K562 (cell line): ENCODE results near the gene HRH4. TPM values are rescaled to one million over a fixed set of nuclear protein-coding genes. Genes with fewer than 3 reads are reported as not detected.

ENCODE experiments used
- ATAC-seq: fragments of 200-7000 bp; cut with Tn5 transposase; 3 replicates; pipeline ENCODE4 v1.9.1; 2020; ENCODE audit warnings: moderate library complexity
- BruUV-seq: library from RNA; stranded (reverse); fragments of 400-500 nt; replicated peaks from 2 replicates; lab custom pipeline; 2021; lab: Mats Ljungman, UMichigan
- CTCF ChIA-PET: fragments of 300-600 bp; formaldehyde crosslinking; extraction: SDS; loops from one replicate; lab custom pipeline; 2021; ENCODE audit warnings: low intra/inter-chr PET ratio; lab: Yijun Ruan, JAX
- POLR2A ChIA-PET: fragments of 300-600, 350-650 bp; sonication (Branson Sonifier 250); formaldehyde crosslinking; extraction: SDS; loops from one replicate; lab custom pipeline; 2021; ENCODE audit warnings: antibody characterized with exemption, inconsistent platforms; lab: Yijun Ruan, JAX
- DNase-seq, 4 experiments: peaks; one replicate each; pipeline versions ENCODE4 v3.0.0 to v3.0.0-alpha.2; 2011 to 2018; ENCODE audit warnings: low spot score in 3 of 4, mixed read lengths in 3 of 4; ENCODE audit errors: extremely low read depth in 1 of 4
- FAIRE-seq: peaks from 2 replicates; lab custom pipeline; 2011; peaks lifted over from hg19 to GRCh38; lab: Jason Lieb, UNC
- H2AFZ ChIP-seq: 2 replicates; pipeline ENCODE4 v1.6.0; 2011; ENCODE audit warnings: low read depth, low read length, control low read depth, inconsistent platforms
- H3K27ac ChIP-seq: fragments of 200-600 bp; 3 replicates; pipeline ENCODE4 v1.8.0; 2011; ENCODE audit warnings: low read depth, mild to moderate bottlenecking, control low read depth, inconsistent platforms, low read length, moderate library complexity, mixed read lengths; ENCODE audit errors: extremely low read depth
- H3K27me3 ChIP-seq, 2 experiments: fragments of 300-600 bp in 1 of 2; 2 replicates in 1 of 2; 3 replicates in 1 of 2; pipeline versions ENCODE4 v1.6.0 to v1.8.0; 2011; ENCODE audit warnings: inconsistent platforms in 2 of 2, low read length in 2 of 2, mild to moderate bottlenecking in 1 of 2, mixed read lengths in 1 of 2, moderate library complexity in 1 of 2; ENCODE audit not compliant: control insufficient read depth in 2 of 2, insufficient read depth in 2 of 2
- H3K36me3 ChIP-seq: fragments of 300-600 bp; 3 replicates; pipeline ENCODE4 v1.8.0; 2011; ENCODE audit warnings: mild to moderate bottlenecking, low read length, inconsistent platforms; ENCODE audit not compliant: control insufficient read depth, insufficient read depth
- H3K4me1 ChIP-seq, 2 experiments: fragments of 200-600 bp in 1 of 2; replicated peaks in 1 of 2; 2 replicates in 1 of 2; 3 replicates in 1 of 2; pipeline versions ENCODE4 v1.5.1 to v1.8.0; 2011; ENCODE audit warnings: inconsistent platforms in 2 of 2, low read length in 2 of 2, mild to moderate bottlenecking in 1 of 2, mixed read lengths in 1 of 2, moderate library complexity in 1 of 2; ENCODE audit not compliant: control insufficient read depth in 2 of 2, insufficient read depth in 2 of 2
- H3K4me2 ChIP-seq: 2 replicates; pipeline ENCODE4 v1.6.1; 2011; ENCODE audit warnings: low read length, control low read depth, inconsistent platforms, mixed read lengths; ENCODE audit not compliant: insufficient read depth
- H3K4me3 ChIP-seq: fragments of 200-600 bp; sonication (generic), shearing (Covaris generic); 2 replicates; pipeline ENCODE4 v1.5.1; 2016; ENCODE audit warnings: control low read depth, inconsistent platforms
- H3K79me2 ChIP-seq: fragments of 200-600 bp; 3 replicates; pipeline ENCODE4 v1.8.0; 2011; ENCODE audit warnings: low read length, inconsistent platforms; ENCODE audit not compliant: control insufficient read depth, insufficient read depth
- H3K9ac ChIP-seq, 2 experiments: 2 replicates each; pipeline versions ENCODE4 v1.6.0 to v1.6.1; 2011; ENCODE audit warnings: low read depth in 2 of 2, low read length in 2 of 2, control low read depth in 1 of 2, inconsistent platforms in 1 of 2, mild to moderate bottlenecking in 1 of 2, mixed read lengths in 1 of 2; ENCODE audit not compliant: insufficient read depth in 1 of 2
- H3K9me1 ChIP-seq: one replicate; pipeline ENCODE4 v1.6.0; 2011; ENCODE audit warnings: inconsistent platforms, mild to moderate bottlenecking, low read length, moderate library complexity; ENCODE audit not compliant: control insufficient read depth, insufficient read depth
- H3K9me3 ChIP-seq: replicated peaks from 2 replicates; pipeline ENCODE4 v1.5.1; 2011; ENCODE audit warnings: low read depth, low read length, inconsistent platforms; ENCODE audit not compliant: control insufficient read depth, insufficient read depth
- H4K20me1 ChIP-seq: replicated peaks from 2 replicates; pipeline ENCODE4 v1.6.1; 2011; ENCODE audit warnings: low read length, inconsistent platforms, mixed read lengths; ENCODE audit not compliant: control insufficient read depth, insufficient read depth
- FOSL1 ChIP-seq: fragments of 200-800 bp; sonication (Bioruptor generic); conservative IDR thresholded peaks from 2 replicates; pipeline ENCODE4 v1.6.1; 2016; ENCODE audit warnings: missing genetic modification characterization, missing compliant biosample characterization
- FOXP1 ChIP-seq: sonication (generic); formaldehyde crosslinking; IDR thresholded peaks from 2 replicates; pipeline ENCODE4 v1.8.0; 2022; ENCODE audit warnings: mild to moderate bottlenecking, missing genetic modification reagents
- HLTF ChIP-seq: fragments of 450-650 bp; IDR thresholded peaks from 2 replicates; pipeline ENCODE4 v1.6.1; 2016
- LCOR ChIP-seq: sonication (generic); formaldehyde crosslinking; IDR thresholded peaks from 2 replicates; pipeline ENCODE4 v1.8.0; 2022; ENCODE audit warnings: mild to moderate bottlenecking, missing genetic modification reagents
- NCOA6 ChIP-seq: fragments of 450-650 bp; IDR thresholded peaks from 2 replicates; pipeline ENCODE4 v1.6.1; 2017; ENCODE audit warnings: mild to moderate bottlenecking
- PRPF4 ChIP-seq: fragments of 200-400 bp; formaldehyde crosslinking; IDR thresholded peaks from one replicate; pipeline ENCODE4 v1.6.1; 2017; ENCODE audit warnings: low read length, low read depth, mild to moderate bottlenecking; ENCODE audit not compliant: insufficient read depth, poor library complexity, severe bottlenecking
- TCF3 ChIP-seq: sonication (generic); formaldehyde crosslinking; IDR thresholded peaks from 2 replicates; pipeline ENCODE4 v1.4.0; 2020; ENCODE audit warnings: mild to moderate bottlenecking, missing genetic modification reagents
- THRAP3 ChIP-seq: fragments of 450-650 bp; IDR thresholded peaks from 2 replicates; pipeline ENCODE4 v1.6.1; 2016; ENCODE audit warnings: mild to moderate bottlenecking, inconsistent platforms, borderline replicate concordance
- ZNF12 ChIP-seq: sonication (generic); formaldehyde crosslinking; IDR thresholded peaks from 2 replicates; pipeline ENCODE4 v1.4.0; 2020; ENCODE audit warnings: mild to moderate bottlenecking, missing genetic modification reagents
- ZNF668 ChIP-seq: fragments of 250-450 bp; sonication (Bioruptor Pico); IDR thresholded peaks from 2 replicates; pipeline ENCODE4 v1.8.0; 2022; ENCODE audit warnings: mild to moderate bottlenecking, inconsistent platforms
- WGBS: fragments of 100-300 bp; shearing (Covaris generic); methylation state at CpG from one replicate; pipeline ENCODE4 v1.1.6; 2016; ENCODE audit warnings: low coverage, mixed read lengths; ENCODE audit not compliant: insufficient coverage; ENCODE audit errors: missing lambda C conversion rate; 5-methylcytosine and 5-hydroxymethylcytosine counted together
- in situ Hi-C: fragments of 300-500 bp; cut with MboI; formaldehyde crosslinking; loops from 4 replicates; pipeline ENCODE4 v1.15.0; 2018; ENCODE audit warnings: inconsistent platforms, mixed read lengths
- intact Hi-C: fragments of 100-400 bp; cut with micrococcal nuclease; formaldehyde crosslinking; loops from 2 replicates; pipeline ENCODE4 v1.14.2; 2022
- polyA plus RNA-seq, 8 experiments: library from polyadenylated mRNA; depleted of rRNA in 4 of 8; stranded (reverse) in 5 of 8; unstranded in 3 of 8; fragments of >200 nt; fragmentation: Nextera tagmentation in 2 of 8; fragmentation: Illumina TruSeq in 1 of 8; extraction: Ambion mirVana in 2 of 8; extraction: Trizol in 1 of 8; gene quantifications; 2 replicates each; pipeline versions ENCODE4 v1.2.1 to v1.2.3, GENCODE V29; 2011 to 2014; ENCODE audit warnings: inconsistent platforms in 1 of 8, missing spikeins in 1 of 8
- total RNA-seq, 7 experiments: library from RNA; depleted of rRNA in 6 of 7; stranded (reverse); fragments of >200 nt in 6 of 7; fragmentation: Illumina TruSeq in 2 of 7; extraction: Trizol in 2 of 7; gene quantifications; 2 replicates each; pipeline versions ENCODE4 v1.2.1 to v1.2.3, GENCODE V29; 2011 to 2021; ENCODE audit warnings: low replicate concordance in 1 of 7
- TF ChIP-seq, protein P1 (sequence below): fragments of 450-650 bp; formaldehyde crosslinking; IDR thresholded peaks from 2 replicates; pipeline ENCODE4 v1.4.0; 2020; ENCODE audit warnings: mild to moderate bottlenecking, mixed read lengths
- TF ChIP-seq, protein P2 (sequence below): fragments of 250-450 bp; sonication (Bioruptor Pico); IDR thresholded peaks from 2 replicates; pipeline ENCODE4 v1.8.0; 2022; ENCODE audit warnings: inconsistent platforms
- TF ChIP-seq, protein P3 (sequence below): sonication (generic); formaldehyde crosslinking; IDR thresholded peaks from 2 replicates; pipeline ENCODE4 v1.8.1; 2023; ENCODE audit warnings: mild to moderate bottlenecking, missing genetic modification reagents

Gene HRH4
- total and polyA plus RNA-seq, 9 of the 15 experiments (the other 6 are each of a cell fraction or from before 2014, with no cell fraction given): not detected

DNA sequence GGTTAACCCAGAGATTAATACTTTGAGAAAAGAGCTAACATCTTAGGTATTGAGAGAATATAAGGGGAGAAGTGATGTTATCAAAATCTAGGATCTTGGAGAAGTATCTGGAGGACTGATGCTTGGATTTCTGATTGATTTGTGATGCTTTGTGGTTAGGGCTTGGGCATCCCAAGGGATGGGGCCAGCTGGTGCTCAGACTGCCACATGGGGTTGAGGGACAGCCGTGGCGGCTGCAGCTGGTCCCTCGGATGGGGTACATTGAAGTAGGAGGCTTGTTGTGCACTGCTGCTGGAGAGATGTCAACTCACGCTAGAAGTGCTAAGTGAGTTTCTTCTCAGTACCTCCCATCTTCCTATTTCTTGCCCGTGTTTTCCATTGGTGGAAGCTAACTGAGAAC is 22.4 kb downstream of the HRH4 start:
- Histone ChIP-seq H3K36me3 (no peaks in the 10 kb centered on the region), H4K20me1 (no peaks in the 10 kb centered on the region), H3K27me3 (peaks cover 0 to 4% of the 10 kb centered on the region in 2 experiments; a peak in 1 of 5 replicates), H3K79me2 (no peaks in the 10 kb centered on the region), H3K9me3 (no peaks in the 10 kb centered on the region), H3K27ac (no peak overlapping the region), H3K4me2 (no peak overlapping the region), H3K9ac (no peak overlapping the region), H3K4me1 (no peaks in the 10 kb centered on the region), H2AFZ (no peak overlapping the region), H3K4me3 (no peak overlapping the region), H3K9me1 (no peaks in the 10 kb centered on the region)
- 0% methylated on average over 5 of the region's 5 CpGs for WGBS
- no peak for DNase-seq
- TF ChIP-seq LCOR (CRISPR knock-in tag) (no peak), NCOA6 (no peak), FOXP1 (no peak), TCF3 (no peak), ZNF12 (CRISPR knock-in tag) (no peak), HLTF (no peak), PRPF4 (no peak), FOSL1 (tag) (no peak), ZNF668 (CRISPR knock-in tag) (no peak), THRAP3 (no peak)
- TF ChIP-seq, protein P1, sequence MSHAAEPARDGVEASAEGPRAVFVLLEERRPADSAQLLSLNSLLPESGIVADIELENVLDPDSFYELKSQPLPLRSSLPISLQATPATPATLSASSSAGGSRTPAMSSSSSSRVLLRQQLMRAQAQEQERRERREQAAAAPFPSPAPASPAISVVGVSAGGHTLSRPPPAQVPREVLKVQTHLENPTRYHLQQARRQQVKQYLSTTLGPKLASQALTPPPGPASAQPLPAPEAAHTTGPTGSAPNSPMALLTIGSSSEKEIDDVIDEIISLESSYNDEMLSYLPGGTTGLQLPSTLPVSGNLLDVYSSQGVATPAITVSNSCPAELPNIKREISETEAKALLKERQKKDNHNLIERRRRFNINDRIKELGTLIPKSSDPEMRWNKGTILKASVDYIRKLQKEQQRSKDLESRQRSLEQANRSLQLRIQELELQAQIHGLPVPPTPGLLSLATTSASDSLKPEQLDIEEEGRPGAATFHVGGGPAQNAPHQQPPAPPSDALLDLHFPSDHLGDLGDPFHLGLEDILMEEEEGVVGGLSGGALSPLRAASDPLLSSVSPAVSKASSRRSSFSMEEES (CRISPR knock-in tag): no peak
- TF ChIP-seq, protein P2, sequence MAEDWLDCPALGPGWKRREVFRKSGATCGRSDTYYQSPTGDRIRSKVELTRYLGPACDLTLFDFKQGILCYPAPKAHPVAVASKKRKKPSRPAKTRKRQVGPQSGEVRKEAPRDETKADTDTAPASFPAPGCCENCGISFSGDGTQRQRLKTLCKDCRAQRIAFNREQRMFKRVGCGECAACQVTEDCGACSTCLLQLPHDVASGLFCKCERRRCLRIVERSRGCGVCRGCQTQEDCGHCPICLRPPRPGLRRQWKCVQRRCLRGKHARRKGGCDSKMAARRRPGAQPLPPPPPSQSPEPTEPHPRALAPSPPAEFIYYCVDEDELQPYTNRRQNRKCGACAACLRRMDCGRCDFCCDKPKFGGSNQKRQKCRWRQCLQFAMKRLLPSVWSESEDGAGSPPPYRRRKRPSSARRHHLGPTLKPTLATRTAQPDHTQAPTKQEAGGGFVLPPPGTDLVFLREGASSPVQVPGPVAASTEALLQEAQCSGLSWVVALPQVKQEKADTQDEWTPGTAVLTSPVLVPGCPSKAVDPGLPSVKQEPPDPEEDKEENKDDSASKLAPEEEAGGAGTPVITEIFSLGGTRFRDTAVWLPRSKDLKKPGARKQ (CRISPR knock-in tag): no peak
- TF ChIP-seq, protein P3, sequence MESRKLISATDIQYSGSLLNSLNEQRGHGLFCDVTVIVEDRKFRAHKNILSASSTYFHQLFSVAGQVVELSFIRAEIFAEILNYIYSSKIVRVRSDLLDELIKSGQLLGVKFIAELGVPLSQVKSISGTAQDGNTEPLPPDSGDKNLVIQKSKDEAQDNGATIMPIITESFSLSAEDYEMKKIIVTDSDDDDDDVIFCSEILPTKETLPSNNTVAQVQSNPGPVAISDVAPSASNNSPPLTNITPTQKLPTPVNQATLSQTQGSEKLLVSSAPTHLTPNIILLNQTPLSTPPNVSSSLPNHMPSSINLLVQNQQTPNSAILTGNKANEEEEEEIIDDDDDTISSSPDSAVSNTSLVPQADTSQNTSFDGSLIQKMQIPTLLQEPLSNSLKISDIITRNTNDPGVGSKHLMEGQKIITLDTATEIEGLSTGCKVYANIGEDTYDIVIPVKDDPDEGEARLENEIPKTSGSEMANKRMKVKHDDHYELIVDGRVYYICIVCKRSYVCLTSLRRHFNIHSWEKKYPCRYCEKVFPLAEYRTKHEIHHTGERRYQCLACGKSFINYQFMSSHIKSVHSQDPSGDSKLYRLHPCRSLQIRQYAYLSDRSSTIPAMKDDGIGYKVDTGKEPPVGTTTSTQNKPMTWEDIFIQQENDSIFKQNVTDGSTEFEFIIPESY (CRISPR knock-in tag): no peak
- no peak for FAIRE-seq
- no TSS peak for BruUV-seq
- intact Hi-C loops: loop anchor here (10.0 kb wide), 1 partner anchor 58 kb away; the partner anchor contains the start of gene IMPACT
- in situ Hi-C loops: loop anchor here (10.0 kb wide), 1 partner anchor 308 kb away; no protein-coding TSS in a partner anchor
- CTCF ChIA-PET: no interaction called here
- ATAC-seq: no peak
- POLR2A ChIA-PET: interaction anchor here (1.1 kb wide), 2 partner anchors 9 to 123 kb away, joined by 3 to 4 read pairs; no protein-coding TSS in a partner anchor
